GM20000 (cell line): ENCODE measurements around the gene SELENON.
A peak's percentile ranks its signal among the peaks of the same experiment; 100 is the strongest.

Experiments
- DNase-seq: peaks from one replicate; pipeline ENCODE4 v3.0.0; 2012; ENCODE audit warnings: low spot score
- CTCF ChIP-seq: IDR thresholded peaks from 2 replicates; pipeline ENCODE4 v1.5.1; 2012; ENCODE audit warnings: mild to moderate bottlenecking, control low read depth; ENCODE audit errors: extremely low read depth, missing control alignments

The SELENON gene

GRCh38 chr1:25772164-25772563 lies 27.8 kb upstream of the SELENON start:
- TF ChIP-seq CTCF, result no peak
- no peak for DNase-seq

- no peak for DNase-seq
- TF ChIP-seq CTCF, result no peak
Measured at GRCh38 chr1:25772692-25773245, 27.2 kb upstream of the SELENON start.

- DNase-seq, result no peak
- TF ChIP-seq CTCF, result no peak
Measured at GRCh38 chr1:25773441-25774125, 26.4 kb upstream of the SELENON start.

- DNase-seq, result no peak
- TF ChIP-seq CTCF, result no peak
Measured at GRCh38 chr1:25774206-25774803, 25.7 kb upstream of the SELENON start.

- DNase-seq, result peak; percentile 52
Measured at GRCh38 chr1:25774921-25775771, 24.8 kb upstream of the SELENON start.

GRCh38 chr1:25779388-25779787 lies 20.6 kb upstream of the SELENON start:
- no peak for TF ChIP-seq CTCF
- DNase-seq, result no peak

More at GRCh38 chr1:25774921-25775771, 24.8 kb upstream of the SELENON start:
- peak; percentile 5 for TF ChIP-seq CTCF
